MM.1S (cell line): ENCODE data around the gene CD226.
"Not testable (repeated sequence)": the region's sequence is repeated elsewhere in the genome, so short reads cannot be mapped to it uniquely, and the experiment has no call there.

Source experiments
- DNase-seq: peaks from one replicate; pipeline ENCODE4 v3.0.0-alpha.2; 2015
- H2AFZ ChIP-seq: fragments of 300-600 bp; sonication (generic); 2 replicates; pipeline ENCODE4 v1.6.0; 2016; ENCODE audit warnings: antibody characterized with exemption, low read length
- H3F3A ChIP-seq: fragments of 300-600 bp; sonication (generic); 2 replicates; pipeline ENCODE4 v1.6.1; 2016; ENCODE audit warnings: mild to moderate bottlenecking, antibody characterized with exemption, low read length, moderate library complexity, mixed read lengths; ENCODE audit not compliant: insufficient read depth
- H3K27ac ChIP-seq: fragments of 300-600 bp; sonication (generic); 2 replicates; pipeline ENCODE4 v1.5.1; 2016; ENCODE audit warnings: mild to moderate bottlenecking, low read length
- H3K27me3 ChIP-seq: fragments of 300-600 bp; sonication (generic); replicated peaks from 2 replicates; pipeline ENCODE4 v1.6.0; 2016; ENCODE audit warnings: low read length; ENCODE audit not compliant: insufficient read depth
- H3K36me3 ChIP-seq: fragments of 300-600 bp; sonication (generic); replicated peaks from 2 replicates; pipeline ENCODE4 v1.6.1; 2016; ENCODE audit warnings: mild to moderate bottlenecking, low read length, mixed read lengths; ENCODE audit not compliant: insufficient read depth
- H3K4me1 ChIP-seq: fragments of 300-600 bp; sonication (generic); 2 replicates; pipeline ENCODE4 v1.6.1; 2016; ENCODE audit warnings: low read length, mixed read lengths
- H3K4me2 ChIP-seq: fragments of 300-600 bp; sonication (generic); 2 replicates; pipeline ENCODE4 v1.6.0; 2016; ENCODE audit warnings: low read depth, low read length
- H3K4me3 ChIP-seq: fragments of 300-600 bp; sonication (generic); 2 replicates; pipeline ENCODE4 v1.5.1; 2016; ENCODE audit warnings: low read length, mixed read lengths
- H3K79me2 ChIP-seq: fragments of 300-600 bp; sonication (generic); 2 replicates; pipeline ENCODE4 v1.6.1; 2016; ENCODE audit warnings: mixed run types, low read length, mixed read lengths
- H3K9ac ChIP-seq: fragments of 300-600 bp; sonication (generic); 2 replicates; pipeline ENCODE4 v1.6.1; 2016; ENCODE audit warnings: low read length, mixed read lengths
- H3K9me2 ChIP-seq: fragments of 300-600 bp; sonication (generic); replicated peaks from 2 replicates; pipeline ENCODE4 v1.6.1; 2016; ENCODE audit warnings: mild to moderate bottlenecking, low read length, mixed read lengths; ENCODE audit not compliant: insufficient read depth
- H3K9me3 ChIP-seq: fragments of 300-600 bp; sonication (generic); replicated peaks from 2 replicates; pipeline ENCODE4 v1.6.1; 2016; ENCODE audit warnings: mild to moderate bottlenecking, low read length, mixed read lengths; ENCODE audit not compliant: insufficient read depth
- H4K20me1 ChIP-seq: fragments of 300-600 bp; sonication (generic); 2 replicates; pipeline ENCODE4 v1.6.1; 2016; ENCODE audit warnings: mild to moderate bottlenecking, low read length, moderate library complexity, mixed read lengths; ENCODE audit not compliant: insufficient read depth
- EZH2 ChIP-seq: fragments of 300-600 bp; sonication (generic); optimal IDR thresholded peaks from 2 replicates; pipeline ENCODE3; 2017; ENCODE audit warnings: low read depth, mild to moderate bottlenecking, antibody characterized with exemption, low read length, mixed read lengths
- EZH2phosphoT487 ChIP-seq: fragments of 300-600 bp; sonication (generic); IDR thresholded peaks from 2 replicates; pipeline ENCODE4 v1.6.1; 2018; ENCODE audit warnings: antibody characterized with exemption, low read length
- TF ChIP-seq, protein P1 (sequence below): fragments of 300-600 bp; sonication (generic); IDR thresholded peaks from 2 replicates; pipeline ENCODE4 v1.5.1; 2016; ENCODE audit warnings: antibody characterized with exemption, low read length, mixed read lengths

The CD226 gene

DNA sequence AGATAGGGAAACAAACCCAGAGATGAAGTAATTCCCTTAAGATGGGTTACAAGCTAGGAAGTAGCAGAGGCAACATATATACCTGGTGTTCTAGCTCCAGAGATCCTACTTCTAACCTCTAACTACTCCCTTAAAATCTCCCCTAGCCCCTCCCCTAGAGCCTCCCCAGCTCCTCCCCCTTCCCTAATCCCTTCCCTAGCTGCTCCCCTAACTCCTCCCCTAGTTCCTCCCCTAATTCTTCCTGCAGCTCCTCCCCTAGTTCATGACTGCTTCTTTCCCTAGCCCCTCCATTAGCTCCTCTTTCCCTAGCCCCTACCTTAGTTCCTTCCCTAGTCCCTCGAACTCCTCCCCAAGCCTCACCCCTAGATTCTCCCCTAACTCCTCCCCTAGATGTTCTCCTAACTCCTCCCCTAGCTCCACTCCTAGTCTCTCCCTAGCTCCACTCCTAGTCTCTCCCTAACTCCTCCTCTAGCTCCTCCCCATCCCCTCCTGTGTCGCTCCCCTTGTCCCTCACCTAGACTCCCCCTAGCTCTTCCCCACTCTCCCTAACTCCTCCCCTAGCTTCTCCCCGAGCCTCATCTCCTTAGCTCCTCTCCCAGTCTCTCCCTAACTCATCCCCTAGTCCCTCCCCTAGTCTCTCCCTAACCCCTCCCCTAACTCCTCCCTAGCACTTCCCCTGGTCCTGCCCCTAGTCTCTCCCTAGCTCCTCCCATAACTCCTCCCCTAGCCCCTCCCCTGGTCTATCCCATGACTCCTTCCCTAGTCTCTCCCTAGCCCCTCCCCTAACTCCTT lies 108.9 kb downstream of the CD226 start:
- Histone ChIP-seq H3K27me3 (no peaks in the 10 kb centered on the region), H3K9ac (no peak overlapping the region), H4K20me1 (no peaks in the 10 kb centered on the region), H3K79me2 (no peaks in the 10 kb centered on the region), H3F3A (no peaks in the 10 kb centered on the region), H2AFZ (no peak overlapping the region), H3K4me2 (no peak overlapping the region), H3K4me1 (no peaks in the 10 kb centered on the region), H3K9me3 (no peaks in the 10 kb centered on the region), H3K9me2 (no peaks in the 10 kb centered on the region), H3K4me3 (no peak overlapping the region), H3K27ac (no peak overlapping the region), H3K36me3 (no peaks in the 10 kb centered on the region)
- no peak for DNase-seq
- TF ChIP-seq EZH2: no peak

- no peak for DNase-seq
- no peaks in the 10 kb centered on the region for H3K36me3 ChIP-seq
- no peaks in the 10 kb centered on the region for H3K4me1 ChIP-seq
- no peaks in the 10 kb centered on the region for H3K9me2 ChIP-seq
- no peak overlapping the region for H2AFZ ChIP-seq
- no peaks in the 10 kb centered on the region for H3K9me3 ChIP-seq
- H4K20me1 ChIP-seq: no peaks in the 10 kb centered on the region
- no peaks in the 10 kb centered on the region for H3K27me3 ChIP-seq
- H3K27ac ChIP-seq: no peak overlapping the region
- H3K79me2 ChIP-seq: no peaks in the 10 kb centered on the region
- no peaks in the 10 kb centered on the region for H3F3A ChIP-seq
- TF ChIP-seq EZH2 (no peak), EZH2phosphoT487 (no peak)
- TF ChIP-seq, protein P1, sequence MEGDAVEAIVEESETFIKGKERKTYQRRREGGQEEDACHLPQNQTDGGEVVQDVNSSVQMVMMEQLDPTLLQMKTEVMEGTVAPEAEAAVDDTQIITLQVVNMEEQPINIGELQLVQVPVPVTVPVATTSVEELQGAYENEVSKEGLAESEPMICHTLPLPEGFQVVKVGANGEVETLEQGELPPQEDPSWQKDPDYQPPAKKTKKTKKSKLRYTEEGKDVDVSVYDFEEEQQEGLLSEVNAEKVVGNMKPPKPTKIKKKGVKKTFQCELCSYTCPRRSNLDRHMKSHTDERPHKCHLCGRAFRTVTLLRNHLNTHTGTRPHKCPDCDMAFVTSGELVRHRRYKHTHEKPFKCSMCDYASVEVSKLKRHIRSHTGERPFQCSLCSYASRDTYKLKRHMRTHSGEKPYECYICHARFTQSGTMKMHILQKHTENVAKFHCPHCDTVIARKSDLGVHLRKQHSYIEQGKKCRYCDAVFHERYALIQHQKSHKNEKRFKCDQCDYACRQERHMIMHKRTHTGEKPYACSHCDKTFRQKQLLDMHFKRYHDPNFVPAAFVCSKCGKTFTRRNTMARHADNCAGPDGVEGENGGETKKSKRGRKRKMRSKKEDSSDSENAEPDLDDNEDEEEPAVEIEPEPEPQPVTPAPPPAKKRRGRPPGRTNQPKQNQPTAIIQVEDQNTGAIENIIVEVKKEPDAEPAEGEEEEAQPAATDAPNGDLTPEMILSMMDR: no peak
- H3K9ac ChIP-seq: no peak overlapping the region
- no peak overlapping the region for H3K4me2 ChIP-seq
- no peak overlapping the region for H3K4me3 ChIP-seq
These were observed 109.7 kb downstream of the CD226 start for GRCh38 chr18:69838003-69838402.

- not testable (repeated sequence) for H3K9me2 ChIP-seq, H3K79me2 ChIP-seq, H3K4me2 ChIP-seq, H4K20me1 ChIP-seq, DNase-seq, H3F3A ChIP-seq, H3K4me3 ChIP-seq, H3K27me3 ChIP-seq, H2AFZ ChIP-seq, H3K9me3 ChIP-seq, H3K36me3 ChIP-seq, H3K27ac ChIP-seq, H3K4me1 ChIP-seq, H3K9ac ChIP-seq
These were observed 112.7 kb downstream of the CD226 start for GRCh38 chr18:69834980-69835379.

- H3K9me2 ChIP-seq: no peaks in the 10 kb centered on the region
- H3K27me3 ChIP-seq: no peaks in the 10 kb centered on the region
- H3K79me2 ChIP-seq: no peaks in the 10 kb centered on the region
- no peaks in the 10 kb centered on the region for H3F3A ChIP-seq
- H3K27ac ChIP-seq: no peak overlapping the region
- no peaks in the 10 kb centered on the region for H3K36me3 ChIP-seq
- no peak overlapping the region for H3K4me3 ChIP-seq
- no peak overlapping the region for H3K9ac ChIP-seq
- no peaks in the 10 kb centered on the region for H4K20me1 ChIP-seq
- TF ChIP-seq EZH2: no peak
- TF ChIP-seq, protein P1: no peak
- no peak overlapping the region for H2AFZ ChIP-seq
- H3K4me2 ChIP-seq: no peak overlapping the region
- H3K9me3 ChIP-seq: no peaks in the 10 kb centered on the region
- DNase-seq: no peak
- H3K4me1 ChIP-seq: no peaks in the 10 kb centered on the region
These were observed 117.5 kb downstream of the CD226 start for GRCh38 chr18:69830189-69830588.
